GM12878 (cell line): ENCODE measurements around the gene ZNF775. TPM values are rescaled to one million over a fixed set of nuclear protein-coding genes. Genes with fewer than 3 reads are reported as not detected.

Experiments
- ATAC-seq: fragments of 200-7000 bp; cut with Tn5 transposase; 3 replicates; pipeline ENCODE4 v1.9.1; 2020; ENCODE audit warnings: mild to moderate bottlenecking, moderate library complexity
- BruUV-seq: library from RNA; stranded (reverse); fragments of 400-500 nt; replicated peaks from 2 replicates; lab custom pipeline; 2021; lab: Mats Ljungman, UMichigan
- CTCF ChIA-PET: fragments of 300-600 bp; sonication (Branson Sonifier 250); formaldehyde crosslinking; extraction: SDS; loops from one replicate; lab custom pipeline; 2021; ENCODE audit warnings: inconsistent platforms; lab: Yijun Ruan, JAX
- POLR2A ChIA-PET: fragments of 350-600 bp; formaldehyde crosslinking; extraction: SDS; loops from one replicate; lab custom pipeline; 2021; ENCODE audit warnings: inconsistent platforms; lab: Charles Lee
- RAD21 ChIA-PET: fragments of 300-600 bp; sonication (Branson Sonifier 250); formaldehyde crosslinking; loops from one replicate; lab custom pipeline; 2023; ENCODE audit warnings: antibody characterized with exemption; ENCODE audit not compliant: unreplicated experiment; lab: Charles Lee
- SMC1A ChIA-PET: fragments of 300-600 bp; sonication (Branson Sonifier 250); formaldehyde crosslinking; loops from one replicate; lab custom pipeline; 2023; ENCODE audit not compliant: unreplicated experiment, uncharacterized antibody; lab: Charles Lee
- DNase-seq: peaks from one replicate; pipeline ENCODE4 v3.0.0-alpha.2; 2011; ENCODE audit warnings: low read depth, low spot score
- FAIRE-seq: peaks from 3 replicates; lab custom pipeline; 2011; peaks lifted over from hg19 to GRCh38; lab: Jason Lieb, UNC
- H2AFZ ChIP-seq: 2 replicates; pipeline ENCODE4 v1.6.0; 2011; ENCODE audit warnings: low read depth, low read length, control low read depth; ENCODE audit not compliant: control insufficient read depth
- H3K27ac ChIP-seq: 2 replicates; pipeline ENCODE4 v1.5.1; 2011; ENCODE audit warnings: control low read depth; ENCODE audit not compliant: control insufficient read depth, insufficient read depth
- H3K27me3 ChIP-seq, 2 experiments: replicated peaks in 1 of 2; 2 replicates each; pipeline versions ENCODE4 v1.6.0 to v1.6.1; 2011; ENCODE audit warnings: low read length in 1 of 2; ENCODE audit not compliant: control insufficient read depth in 2 of 2, insufficient read depth in 2 of 2
- H3K36me3 ChIP-seq, 2 experiments: 2 replicates each; pipeline ENCODE4 v1.5.1; 2011; ENCODE audit warnings: low read length in 1 of 2; ENCODE audit not compliant: control insufficient read depth in 2 of 2, insufficient read depth in 2 of 2
- H3K4me1 ChIP-seq: 2 replicates; pipeline ENCODE4 v1.6.1; 2011; ENCODE audit warnings: mild to moderate bottlenecking, low read length, moderate library complexity, mixed read lengths; ENCODE audit not compliant: control insufficient read depth, insufficient read depth
- H3K4me2 ChIP-seq: 2 replicates; pipeline ENCODE4 v1.6.0; 2011; ENCODE audit warnings: control low read depth; ENCODE audit not compliant: control insufficient read depth, insufficient read depth
- H3K4me3 ChIP-seq: fragments of 200-600 bp; sonication (generic); 2 replicates; pipeline ENCODE4 v1.5.1; 2016
- H3K79me2 ChIP-seq: 2 replicates; pipeline ENCODE4 v1.6.0; 2011; ENCODE audit warnings: low read length; ENCODE audit not compliant: control insufficient read depth, insufficient read depth
- H3K9ac ChIP-seq: 2 replicates; pipeline ENCODE4 v1.8.0; 2011; ENCODE audit warnings: low read length, control low read depth, mixed read lengths; ENCODE audit not compliant: control insufficient read depth, insufficient read depth
- H3K9me3 ChIP-seq: replicated peaks from 3 replicates; pipeline ENCODE4 v1.5.1; 2011; ENCODE audit warnings: mild to moderate bottlenecking, low read length; ENCODE audit not compliant: control insufficient read depth, insufficient read depth
- H4K20me1 ChIP-seq: 2 replicates; pipeline ENCODE4 v1.6.0; 2011; ENCODE audit not compliant: control insufficient read depth, insufficient read depth
- CBFB ChIP-seq: IDR thresholded peaks from 2 replicates; pipeline ENCODE4 v1.6.1; 2016; ENCODE audit warnings: antibody characterized with exemption, low read depth
- DPF2 ChIP-seq: fragments of 450-650 bp; IDR thresholded peaks from 2 replicates; pipeline ENCODE4 v1.6.1; 2017; ENCODE audit warnings: mild to moderate bottlenecking
- HDAC2 ChIP-seq: fragments of 200-600 bp; sonication (generic); IDR thresholded peaks from 2 replicates; pipeline ENCODE4 v1.6.1; 2017
- RB1 ChIP-seq: fragments of 450-650 bp; formaldehyde crosslinking; IDR thresholded peaks from 2 replicates; pipeline ENCODE4 v1.6.1; 2017; ENCODE audit warnings: mild to moderate bottlenecking, borderline replicate concordance
- SIN3A ChIP-seq: IDR thresholded peaks from 2 replicates; pipeline ENCODE4 v1.6.1; 2012; ENCODE audit warnings: low read depth, low read length, improper control_type of control experiment
- SP1 ChIP-seq: IDR thresholded peaks from one replicate; pipeline ENCODE4 v1.6.1; 2011; ENCODE audit warnings: low read depth, low read length
- SPI1 ChIP-seq: IDR thresholded peaks from 2 replicates; pipeline ENCODE4 v1.6.1; 2011; ENCODE audit warnings: low read depth, mild to moderate bottlenecking, low read length, moderate library complexity, borderline replicate concordance; ENCODE audit not compliant: insufficient read depth
- SREBF2 ChIP-seq: IDR thresholded peaks from 2 replicates; pipeline ENCODE4 v1.6.1; 2012; ENCODE audit warnings: mild to moderate bottlenecking, low read length
- STAT3 ChIP-seq: IDR thresholded peaks from 2 replicates; pipeline ENCODE4 v1.6.1; 2011; ENCODE audit warnings: low read depth, low read length, improper control_type of control experiment
- WGBS: methylation state at CpG from one replicate; pipeline ENCODE4 v1.1.6; 2016; ENCODE audit warnings: low lambda C conversion rate; ENCODE audit not compliant: insufficient replicate concordance, insufficient coverage; ENCODE audit errors: missing lambda C conversion rate; 5-methylcytosine and 5-hydroxymethylcytosine counted together
- in situ Hi-C: fragments of 300-500 bp; cut with MboI; formaldehyde crosslinking; loops from 9 replicates; pipeline ENCODE4 v1.14.3; 2018; ENCODE audit warnings: mixed read lengths
- intact Hi-C: fragments of 100-400 bp; cut with micrococcal nuclease; formaldehyde crosslinking; loops from one replicate; pipeline ENCODE4 v1.14.2; 2022; ENCODE audit not compliant: unreplicated experiment
- polyA plus RNA-seq, 11 experiments: library from polyadenylated mRNA; depleted of rRNA in 4 of 11; unstranded in 6 of 11; stranded (reverse) in 5 of 11; fragments of >200 nt; fragmentation: Nextera tagmentation in 4 of 11; fragmentation: Illumina TruSeq in 1 of 11; extraction: Ambion mirVana in 4 of 11; extraction: Trizol in 1 of 11; gene quantifications; 1 replicate in 1 of 11; 2 replicates in 10 of 11; pipeline versions ENCODE4 v1.2.1 to v1.2.3, GENCODE V29; 2011 to 2016; ENCODE audit warnings: inconsistent platforms in 2 of 11, missing spikeins in 2 of 11, low read depth in 1 of 11
- total RNA-seq, 4 experiments: library from RNA; depleted of rRNA in 3 of 4; stranded (reverse); fragments of >200 nt in 3 of 4; fragmentation: Illumina TruSeq in 1 of 4; extraction: Trizol in 1 of 4; gene quantifications; 2 replicates each; pipeline versions ENCODE4 v1.2.1 to v1.2.3, GENCODE V29; 2013 to 2021
- TF ChIP-seq, protein P1 (sequence below): fragments of 450-650 bp; conservative IDR thresholded peaks from 2 replicates; pipeline ENCODE4 v1.6.1; 2017; ENCODE audit warnings: mild to moderate bottlenecking, moderate library complexity
- TF ChIP-seq, protein P2 (sequence below): IDR thresholded peaks from 2 replicates; pipeline ENCODE4 v1.6.1; 2012; ENCODE audit warnings: improper control_type of control experiment, low read depth, low read length; ENCODE audit not compliant: insufficient replicate concordance

The ZNF775 gene
- total and polyA plus RNA-seq, 10 of the 15 experiments (the other 5 are each of a cell fraction or from before 2014, with no cell fraction given): 0.05 to 14.3 (median 2.1) TPM

DNA sequence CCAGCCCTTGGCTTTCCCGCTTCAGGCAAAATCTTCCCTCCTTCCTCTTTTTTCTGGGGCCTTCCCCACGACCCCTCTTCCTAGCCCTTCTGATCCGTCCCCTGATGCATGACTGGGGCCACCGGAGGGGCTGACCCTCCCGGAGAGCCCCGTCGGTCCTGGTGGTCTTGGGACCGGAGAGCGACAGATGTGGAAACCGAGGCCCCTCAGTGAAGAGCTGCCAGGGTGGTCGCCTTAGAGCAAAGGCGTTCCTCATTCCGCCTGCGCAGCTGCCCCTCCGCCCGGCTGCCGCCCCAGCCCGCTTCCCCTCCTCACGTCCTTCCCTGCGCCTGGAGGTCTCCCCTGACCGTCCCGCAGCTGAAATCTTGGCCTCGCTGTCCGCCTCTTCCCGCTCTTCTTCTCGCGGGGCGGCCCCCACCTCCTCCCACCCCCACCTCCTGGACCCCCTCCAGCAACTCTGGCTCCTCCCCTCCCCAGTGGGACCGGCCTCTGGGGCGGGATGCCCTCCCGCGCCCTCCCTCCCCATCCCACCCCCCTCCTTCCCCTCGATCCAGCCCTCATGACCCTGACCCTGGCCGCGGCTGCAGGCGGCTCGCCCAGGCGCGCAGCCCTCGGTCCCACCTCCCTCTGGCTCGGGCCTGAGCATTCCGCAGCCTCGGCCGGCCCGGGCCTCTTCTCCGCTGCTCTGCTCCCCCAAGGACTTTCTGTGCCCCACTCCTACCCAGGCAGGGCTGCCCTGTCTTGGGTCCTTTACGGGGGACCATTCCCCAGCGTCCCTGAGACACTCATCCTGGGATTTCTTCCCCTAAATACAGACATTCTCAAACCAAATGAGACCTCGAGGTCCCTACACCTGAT is 37.6 kb upstream of the ZNF775 start, which contains the start of gene RARRES2:
RARRES2 (minus strand) TSS at position 367 of the 858 bp plus-strand sequence. CDS start 1,020 bp downstream, outside the sequence.
- Histone ChIP-seq H3K9me3 (peaks cover 5% of the 10 kb centered on the region; the same call in 2 of the 3 replicates), H2AFZ (no peak within 1 kb of the TSS), H3K36me3 (peaks cover 0 to 7% of the 10 kb centered on the region in 2 experiments; a peak in 2 of 4 replicates), H4K20me1 (no peaks in the 10 kb centered on the region), H3K4me1 (peaks cover 8% of the 10 kb centered on the region), H3K79me2 (no peaks in the 10 kb centered on the region), H3K27ac (no peak within 1 kb of the TSS), H3K4me2 (0 out of 2 replicates have a peak within 1 kb of the TSS, but pooled peaks have one; percentile 13), H3K4me3 (no peak within 1 kb of the TSS), H3K27me3 (peaks cover 0 to 5% of the 10 kb centered on the region in 2 experiments; a peak in 3 of 4 replicates), H3K9ac (no peak within 1 kb of the TSS)
- WGBS: 67% methylated on average over 24 of the region's 49 CpGs
- no peak for DNase-seq
- SMC1A ChIA-PET: no interaction called here
- POLR2A ChIA-PET: interaction anchor here (0.6 kb wide), 1 partner anchor 25 kb away, joined by 6 read pairs; no protein-coding TSS in a partner anchor
- intact Hi-C loops (no loop called here), in situ Hi-C loops (no loop called here)
- TF ChIP-seq HDAC2 (no peak), STAT3 (no peak), SPI1 (no peak), SIN3A (no peak), SP1 (no peak), CBFB (no peak), DPF2 (no peak), SREBF2 (no peak), RB1 (no peak)
- TF ChIP-seq, protein P1, sequence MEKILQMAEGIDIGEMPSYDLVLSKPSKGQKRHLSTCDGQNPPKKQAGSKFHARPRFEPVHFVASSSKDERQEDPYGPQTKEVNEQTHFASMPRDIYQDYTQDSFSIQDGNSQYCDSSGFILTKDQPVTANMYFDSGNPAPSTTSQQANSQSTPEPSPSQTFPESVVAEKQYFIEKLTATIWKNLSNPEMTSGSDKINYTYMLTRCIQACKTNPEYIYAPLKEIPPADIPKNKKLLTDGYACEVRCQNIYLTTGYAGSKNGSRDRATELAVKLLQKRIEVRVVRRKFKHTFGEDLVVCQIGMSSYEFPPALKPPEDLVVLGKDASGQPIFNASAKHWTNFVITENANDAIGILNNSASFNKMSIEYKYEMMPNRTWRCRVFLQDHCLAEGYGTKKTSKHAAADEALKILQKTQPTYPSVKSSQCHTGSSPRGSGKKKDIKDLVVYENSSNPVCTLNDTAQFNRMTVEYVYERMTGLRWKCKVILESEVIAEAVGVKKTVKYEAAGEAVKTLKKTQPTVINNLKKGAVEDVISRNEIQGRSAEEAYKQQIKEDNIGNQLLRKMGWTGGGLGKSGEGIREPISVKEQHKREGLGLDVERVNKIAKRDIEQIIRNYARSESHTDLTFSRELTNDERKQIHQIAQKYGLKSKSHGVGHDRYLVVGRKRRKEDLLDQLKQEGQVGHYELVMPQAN: no peak
- TF ChIP-seq, protein P2, sequence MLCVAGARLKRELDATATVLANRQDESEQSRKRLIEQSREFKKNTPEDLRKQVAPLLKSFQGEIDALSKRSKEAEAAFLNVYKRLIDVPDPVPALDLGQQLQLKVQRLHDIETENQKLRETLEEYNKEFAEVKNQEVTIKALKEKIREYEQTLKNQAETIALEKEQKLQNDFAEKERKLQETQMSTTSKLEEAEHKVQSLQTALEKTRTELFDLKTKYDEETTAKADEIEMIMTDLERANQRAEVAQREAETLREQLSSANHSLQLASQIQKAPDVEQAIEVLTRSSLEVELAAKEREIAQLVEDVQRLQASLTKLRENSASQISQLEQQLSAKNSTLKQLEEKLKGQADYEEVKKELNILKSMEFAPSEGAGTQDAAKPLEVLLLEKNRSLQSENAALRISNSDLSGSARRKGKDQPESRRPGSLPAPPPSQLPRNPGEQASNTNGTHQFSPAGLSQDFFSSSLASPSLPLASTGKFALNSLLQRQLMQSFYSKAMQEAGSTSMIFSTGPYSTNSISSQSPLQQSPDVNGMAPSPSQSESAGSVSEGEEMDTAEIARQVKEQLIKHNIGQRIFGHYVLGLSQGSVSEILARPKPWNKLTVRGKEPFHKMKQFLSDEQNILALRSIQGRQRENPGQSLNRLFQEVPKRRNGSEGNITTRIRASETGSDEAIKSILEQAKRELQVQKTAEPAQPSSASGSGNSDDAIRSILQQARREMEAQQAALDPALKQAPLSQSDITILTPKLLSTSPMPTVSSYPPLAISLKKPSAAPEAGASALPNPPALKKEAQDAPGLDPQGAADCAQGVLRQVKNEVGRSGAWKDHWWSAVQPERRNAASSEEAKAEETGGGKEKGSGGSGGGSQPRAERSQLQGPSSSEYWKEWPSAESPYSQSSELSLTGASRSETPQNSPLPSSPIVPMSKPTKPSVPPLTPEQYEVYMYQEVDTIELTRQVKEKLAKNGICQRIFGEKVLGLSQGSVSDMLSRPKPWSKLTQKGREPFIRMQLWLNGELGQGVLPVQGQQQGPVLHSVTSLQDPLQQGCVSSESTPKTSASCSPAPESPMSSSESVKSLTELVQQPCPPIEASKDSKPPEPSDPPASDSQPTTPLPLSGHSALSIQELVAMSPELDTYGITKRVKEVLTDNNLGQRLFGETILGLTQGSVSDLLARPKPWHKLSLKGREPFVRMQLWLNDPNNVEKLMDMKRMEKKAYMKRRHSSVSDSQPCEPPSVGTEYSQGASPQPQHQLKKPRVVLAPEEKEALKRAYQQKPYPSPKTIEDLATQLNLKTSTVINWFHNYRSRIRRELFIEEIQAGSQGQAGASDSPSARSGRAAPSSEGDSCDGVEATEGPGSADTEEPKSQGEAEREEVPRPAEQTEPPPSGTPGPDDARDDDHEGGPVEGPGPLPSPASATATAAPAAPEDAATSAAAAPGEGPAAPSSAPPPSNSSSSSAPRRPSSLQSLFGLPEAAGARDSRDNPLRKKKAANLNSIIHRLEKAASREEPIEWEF: no peak
- CTCF ChIA-PET: interaction anchor here (1.7 kb wide), 1 partner anchor 15 kb away, joined by 4 read pairs; no protein-coding TSS in a partner anchor
- RAD21 ChIA-PET: no interaction called here
- no TSS peak for BruUV-seq
- no peak for FAIRE-seq
- no peak for ATAC-seq
